Prostate gland (tissue), 2 donors: ENCODE data around the gene SMIM27. TPM values are rescaled to one million over a fixed set of nuclear protein-coding genes. Genes with fewer than 3 reads are reported as not detected.
A peak's percentile ranks its signal among the peaks of the same experiment; 100 is the strongest.

Experiments
- DNase-seq: peaks from one replicate; pipeline ENCODE4 v3.0.0-alpha.2; 2019; ENCODE audit warnings: low spot score
- H3K27ac ChIP-seq, 2 donors: fragments of 200-600 bp; sonication (generic); 2 replicates each; pipeline ENCODE4 v1.5.1; 2017 to 2019
- H3K27me3 ChIP-seq: fragments of 200-600 bp; sonication (generic); replicated peaks from 2 replicates; pipeline ENCODE4 v1.5.1; 2019; ENCODE audit not compliant: insufficient read depth
- H3K36me3 ChIP-seq, 2 donors: fragments of 200-600 bp; sonication (generic); 1 replicate in 1 of 2; 2 replicates in 1 of 2; pipeline versions ENCODE4 v1.5.1 to v1.8.1; 2017 to 2019
- H3K4me1 ChIP-seq: fragments of 200-600 bp; sonication (generic); replicated peaks from 2 replicates; pipeline ENCODE4 v1.5.1; 2019
- H3K4me3 ChIP-seq, 2 donors: fragments of 200-600 bp; sonication (generic); 2 replicates each; pipeline ENCODE4 v1.5.1; 2017 to 2019
- H3K9me3 ChIP-seq: fragments of 200-600 bp; sonication (generic); 2 replicates; pipeline ENCODE4 v1.5.1; 2017
- CTCF ChIP-seq, 4 experiments: fragments of 200-600 bp in 2 of 4; fragments of 450-650 bp in 2 of 4; sonication (generic) in 2 of 4; IDR thresholded peaks; 1 replicate in 3 of 4; 2 replicates in 1 of 4; pipeline ENCODE4 v1.5.1; 2016 to 2019; ENCODE audit warnings: antibody characterized with exemption in 4 of 4, mild to moderate bottlenecking in 2 of 4, moderate library complexity in 2 of 4
- POLR2A ChIP-seq: fragments of 450-650 bp; IDR thresholded peaks from one replicate; pipeline ENCODE4 v1.6.1; 2016; ENCODE audit warnings: antibody characterized with exemption, mild to moderate bottlenecking
- POLR2AphosphoS5 ChIP-seq: sonication (generic); formaldehyde crosslinking; IDR thresholded peaks from one replicate; pipeline ENCODE4 v1.6.1; 2017; ENCODE audit warnings: antibody characterized with exemption
- WGBS: methylation state at CpG from one replicate; pipeline ENCODE4 v1.1.5; 2018; 5-methylcytosine and 5-hydroxymethylcytosine counted together
- intact Hi-C: fragments of 100-400 bp; cut with DNase I; formaldehyde crosslinking; loops from one replicate; pipeline ENCODE4 v1.14.2; 2022
- total RNA-seq, 2 donors: library from RNA; depleted of rRNA; stranded (reverse); fragments of >200 nt; gene quantifications; one replicate each; pipeline ENCODE4 v1.1.0, GENCODE V29; 2016

SMIM27 gene
- total RNA-seq, 2 donors from 2014 or later, result 6.4 to 8.3 TPM

DNA sequence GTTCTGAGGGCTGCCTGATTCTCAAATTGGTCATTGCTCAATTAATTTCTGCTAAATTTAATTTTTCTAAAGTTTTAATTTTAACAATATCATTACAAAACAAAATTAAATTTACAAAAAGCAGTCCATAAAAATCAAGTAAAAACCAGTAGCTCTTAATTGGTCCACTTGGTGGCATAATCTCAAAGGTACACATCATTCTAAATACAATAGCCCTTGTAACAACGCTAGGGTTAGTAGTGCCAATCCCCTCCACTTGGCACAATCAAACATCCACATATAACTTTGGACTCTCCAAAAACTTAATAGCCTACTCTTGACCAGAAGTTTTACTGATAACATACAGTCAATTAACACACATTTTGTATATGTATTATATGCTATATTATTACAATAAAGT, 22.7 kb downstream of the SMIM27 start:
- no peak for DNase-seq
- Histone ChIP-seq H3K4me1 (no peaks in the 10 kb centered on the region), H3K27me3 (no peaks in the 10 kb centered on the region), H3K4me3 (no peak overlapping the region), H3K27ac (no peak overlapping the region), H3K9me3 (no peaks in the 10 kb centered on the region), H3K36me3 (no peaks in the 10 kb centered on the region)
- intact Hi-C loops, result loop anchor here (10.0 kb wide), 2 partner anchors 50 to 140 kb away; partner anchors contain the start of gene RIGI
- 47% methylated on average over 1 of the region's 1 CpG for WGBS
- no peak for TF ChIP-seq POLR2AphosphoS5
- no peak for TF ChIP-seq CTCF (IDR thresholded peaks at IDR 0.05)
- no peak for TF ChIP-seq POLR2A

GRCh38 chr9:32577316-32577715, 25.2 kb downstream of the SMIM27 start:
- intact Hi-C loops, result loop anchor here (10.0 kb wide), 2 partner anchors 53 to 143 kb away; partner anchors contain the start of gene RIGI
- H3K27me3 ChIP-seq, result no peaks in the 10 kb centered on the region
- H3K27ac ChIP-seq, result no peak overlapping the region
- DNase-seq, result no peak
- no peaks in the 10 kb centered on the region for H3K9me3 ChIP-seq
- no peak for TF ChIP-seq POLR2A
- TF ChIP-seq CTCF (IDR thresholded peaks at IDR 0.05), result no peak
- no peak for TF ChIP-seq POLR2AphosphoS5
- no peaks in the 10 kb centered on the region for H3K4me1 ChIP-seq
- no peaks in the 10 kb centered on the region for H3K36me3 ChIP-seq
- H3K4me3 ChIP-seq, result no peak overlapping the region
- WGBS, result 84% methylated on average over 3 of the region's 3 CpGs

DNA sequence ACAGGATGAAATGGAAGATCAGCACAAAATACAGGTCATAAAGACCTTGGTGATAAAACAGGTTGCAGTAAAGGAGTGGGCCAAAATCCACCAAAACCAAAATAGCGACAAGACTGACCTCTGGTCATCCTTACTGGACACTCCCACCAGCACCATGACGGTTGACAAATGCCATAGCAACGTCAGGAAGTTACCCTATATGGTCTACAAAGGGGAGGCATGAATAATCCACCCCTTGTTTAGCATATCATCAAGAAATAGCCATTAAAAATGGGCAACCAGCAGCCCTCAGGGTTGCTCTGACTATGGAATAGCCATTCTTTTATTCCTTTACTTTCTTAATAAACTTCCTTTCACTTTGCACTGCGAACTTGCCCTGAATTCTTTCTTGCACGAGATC, 26.8 kb downstream of the SMIM27 start:
- TF ChIP-seq POLR2AphosphoS5 (no peak), CTCF (IDR thresholded peaks at IDR 0.05) (no peak), POLR2A (no peak)

DNA sequence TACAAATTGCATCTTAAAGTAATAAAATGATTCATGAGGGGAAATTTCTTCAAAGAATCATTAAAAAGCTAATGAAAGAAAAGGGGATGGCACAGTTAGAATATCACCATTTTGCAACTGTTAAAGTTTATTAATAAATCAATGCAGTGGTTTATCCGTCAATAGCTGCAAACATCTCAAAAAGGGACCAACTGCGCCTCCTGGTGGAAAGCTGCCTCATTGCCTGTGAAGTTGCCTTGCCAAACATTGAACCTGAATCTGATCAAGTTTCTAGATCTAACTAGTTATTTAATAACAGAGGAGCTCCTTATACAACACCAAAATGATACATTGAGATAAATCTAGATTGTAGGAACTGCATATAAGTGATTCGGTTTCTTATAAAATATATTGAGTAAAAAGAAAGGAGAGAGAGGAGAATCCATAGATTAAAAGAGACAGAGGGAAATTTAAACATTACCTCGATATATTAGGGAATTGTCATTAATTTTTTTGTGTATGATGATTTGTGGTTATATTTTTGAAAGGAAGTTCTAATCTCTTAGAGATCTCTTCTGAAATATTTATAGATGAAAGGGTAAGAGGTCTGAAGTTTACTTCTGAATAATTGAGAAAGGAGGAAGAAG, 27.7 kb downstream of the SMIM27 start:
- WGBS, result 22% methylated on average over 4 of the region's 4 CpGs
- TF ChIP-seq POLR2A, result no peak
- peak; percentile 35 for TF ChIP-seq POLR2AphosphoS5
- TF ChIP-seq CTCF (IDR thresholded peaks at IDR 0.05), result peak; percentile 50 to 86 (median 81)
- H3K36me3 ChIP-seq, result no peaks in the 10 kb centered on the region
- intact Hi-C loops, result loop anchor here (2.0 to 10.0 kb wide), 4 partner anchors 55 to 387 kb away; partner anchors contain the start of gene RIGI
- no peaks in the 10 kb centered on the region for H3K4me1 ChIP-seq
- no peak overlapping the region for H3K4me3 ChIP-seq
- no peaks in the 10 kb centered on the region for H3K27me3 ChIP-seq
- H3K9me3 ChIP-seq, result no peaks in the 10 kb centered on the region
- H3K27ac ChIP-seq, result no peak overlapping the region
- DNase-seq, result peak; percentile 48

More for the DNA sequence above, 26.8 kb downstream of the SMIM27 start:
- no peak for DNase-seq
- 54% methylated on average over 5 of the region's 5 CpGs for WGBS
- intact Hi-C loops, result loop anchor here (2.0 to 10.0 kb wide), 3 partner anchors 54 to 200 kb away; partner anchors contain the start of gene RIGI
- Histone ChIP-seq H3K27ac (no peak overlapping the region), H3K4me1 (no peaks in the 10 kb centered on the region), H3K4me3 (no peak overlapping the region), H3K27me3 (no peaks in the 10 kb centered on the region), H3K9me3 (no peaks in the 10 kb centered on the region), H3K36me3 (no peaks in the 10 kb centered on the region)
